GM19043 (cell line): Measurements from ENCODE around the gene RAB11FIP3.
"Not testable (repeated sequence)": the region's sequence is repeated elsewhere in the genome, so short reads cannot be mapped to it uniquely, and the experiment has no call there.

Source experiments
- ATAC-seq: cut with Tn5 transposase; IDR thresholded peaks from one replicate; pipeline ENCODE4 v1.9.1; 2021; ENCODE audit warnings: low read depth; ENCODE audit not compliant: unreplicated experiment

RAB11FIP3 gene

DNA sequence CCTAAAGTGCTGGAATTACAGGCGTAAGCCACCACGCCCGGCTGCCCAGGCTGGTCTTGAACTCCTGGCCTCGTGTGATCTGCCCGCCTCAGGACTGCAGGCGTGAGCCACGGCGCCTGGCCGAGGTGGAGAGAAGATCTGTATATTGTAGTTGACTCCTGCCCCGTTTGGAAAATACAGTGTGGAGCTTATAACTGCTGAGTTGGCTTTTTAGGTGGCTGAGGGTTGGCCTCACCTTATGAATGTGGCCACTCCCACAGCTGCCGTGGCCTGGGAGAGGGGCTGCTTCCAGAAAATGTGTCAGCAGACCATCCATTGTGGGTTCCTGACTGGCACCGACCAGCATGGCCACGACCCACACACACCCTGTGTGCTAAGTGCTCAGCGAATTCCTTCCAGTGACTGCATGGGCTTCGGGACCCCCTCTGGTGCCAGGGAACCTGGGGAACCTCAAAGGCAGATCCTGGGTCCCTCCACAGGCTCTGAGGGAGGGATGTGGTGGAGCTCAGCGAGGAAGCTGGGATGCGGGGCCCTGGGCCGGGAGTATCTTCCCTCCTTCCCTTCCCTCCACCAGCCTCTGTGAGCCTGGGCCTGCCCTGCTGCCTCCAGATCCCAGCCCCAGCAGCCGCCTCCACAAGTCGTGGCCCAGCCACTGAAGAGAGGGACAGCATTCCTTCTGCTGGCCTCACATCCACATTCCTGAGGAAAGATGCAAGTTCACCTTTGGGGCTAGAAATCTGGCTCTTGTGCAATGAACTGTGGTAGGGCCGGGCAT, 10.9 kb upstream of the RAB11FIP3 start:
- ATAC-seq, result no peak

DNA sequence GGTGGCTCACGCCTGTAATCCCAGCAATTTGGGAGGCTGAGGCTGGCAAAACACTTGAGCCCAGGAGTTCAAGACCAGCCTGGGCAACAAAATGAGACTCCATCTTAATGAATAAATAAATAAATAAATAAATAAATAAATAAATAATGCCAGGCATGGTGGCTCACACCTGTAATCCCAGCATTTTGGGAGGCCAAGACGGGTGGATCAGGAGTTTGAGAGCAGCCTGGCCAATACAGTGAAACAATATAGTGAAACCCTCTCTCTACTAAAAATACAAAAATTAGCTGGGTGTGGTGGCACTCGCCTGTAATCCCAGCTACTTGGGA, 10.3 kb upstream of the RAB11FIP3 start:
- not testable (repeated sequence) for ATAC-seq

DNA sequence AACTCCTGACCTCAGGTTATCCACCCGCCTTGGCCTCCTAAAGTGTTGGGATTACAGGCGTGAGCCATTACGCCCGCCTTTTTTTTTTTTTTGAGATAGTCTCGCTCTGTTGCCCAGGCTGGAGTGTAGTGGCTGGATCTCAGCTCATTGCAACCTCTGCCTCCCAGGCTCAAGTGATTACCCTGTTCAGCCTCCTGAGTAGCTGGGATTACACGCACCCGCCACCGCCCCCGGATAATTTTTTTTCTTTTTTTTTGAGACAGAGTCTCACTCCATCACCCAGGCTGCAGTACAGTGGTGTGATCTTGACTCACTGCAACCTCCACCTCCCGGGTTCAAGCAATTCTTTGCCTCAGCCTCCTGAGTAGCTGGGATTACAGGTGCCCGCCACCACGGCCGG, 3.3 kb upstream of the RAB11FIP3 start:
- ATAC-seq, result not testable (repeated sequence)

DNA sequence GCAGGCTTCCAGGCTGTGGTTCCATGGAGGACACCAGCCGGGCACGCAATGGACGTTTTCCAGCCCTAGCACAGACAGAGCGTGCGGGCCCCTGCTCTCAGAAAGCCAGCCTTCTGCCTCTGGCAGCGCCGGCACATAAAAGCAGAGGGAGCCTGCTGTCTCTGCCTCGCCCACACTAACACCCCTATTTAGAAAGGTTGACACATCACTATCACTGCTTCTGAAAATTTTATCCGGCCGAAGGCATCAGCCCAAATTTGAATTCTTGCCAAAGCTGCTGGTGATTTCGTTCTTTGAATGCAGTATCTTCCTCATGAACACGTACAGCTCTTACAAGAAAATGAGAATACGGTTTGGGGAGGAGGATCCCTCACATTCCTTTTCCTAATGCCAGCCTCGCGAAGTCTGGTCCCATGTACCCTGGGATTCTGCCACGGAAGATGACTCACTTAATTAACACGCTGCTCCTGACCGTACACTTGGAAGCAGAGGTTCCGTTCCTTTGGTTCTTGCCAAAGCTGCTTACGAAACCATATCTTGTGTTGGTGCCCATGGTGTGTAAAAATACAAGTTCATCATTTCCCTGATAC, 1.3 kb upstream of the RAB11FIP3 start:
- no peak for ATAC-seq

DNA sequence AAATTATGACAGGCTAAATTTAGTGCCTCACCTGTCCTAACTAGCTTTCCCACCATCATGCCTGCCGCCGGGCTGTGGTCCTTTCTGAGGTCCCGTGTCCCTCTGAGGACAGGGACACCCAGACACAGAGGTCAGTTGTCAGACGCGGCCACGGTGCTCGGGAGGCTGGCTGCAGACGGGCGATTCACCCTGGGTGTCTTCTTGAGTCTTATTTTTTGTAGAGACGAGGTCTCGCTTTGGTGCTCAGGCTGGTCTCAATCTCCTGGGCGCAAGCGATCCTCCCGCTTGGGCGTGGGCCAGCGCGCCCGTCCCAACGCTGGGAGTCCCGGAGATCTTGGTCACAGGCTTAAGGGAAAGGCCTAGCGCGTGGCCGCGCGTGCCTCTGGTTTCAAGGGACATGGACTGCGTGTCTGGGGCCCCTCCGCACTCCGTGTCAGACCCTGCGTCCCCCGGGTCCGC, 797 bp upstream of the RAB11FIP3 start:
- no peak for ATAC-seq

DNA sequence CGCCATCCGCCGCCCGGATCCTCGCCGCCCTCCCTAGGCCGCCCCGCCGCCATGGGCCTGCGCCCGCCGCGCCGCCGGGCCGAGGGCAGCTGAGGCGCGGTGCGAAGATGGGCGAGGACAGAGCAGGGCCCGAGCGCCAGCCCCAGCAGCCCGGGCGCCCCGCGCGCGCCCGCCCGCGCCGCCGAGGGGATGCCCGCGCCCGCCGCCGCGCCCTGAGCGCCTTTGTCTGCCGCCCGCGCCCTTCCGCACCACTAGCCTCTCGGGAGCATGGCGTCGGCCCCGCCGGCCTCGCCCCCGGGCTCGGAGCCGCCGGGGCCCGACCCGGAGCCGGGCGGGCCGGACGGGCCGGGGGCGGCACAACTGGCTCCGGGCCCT, 278 bp downstream of the RAB11FIP3 start:
- peak; percentile 31 for ATAC-seq

DNA sequence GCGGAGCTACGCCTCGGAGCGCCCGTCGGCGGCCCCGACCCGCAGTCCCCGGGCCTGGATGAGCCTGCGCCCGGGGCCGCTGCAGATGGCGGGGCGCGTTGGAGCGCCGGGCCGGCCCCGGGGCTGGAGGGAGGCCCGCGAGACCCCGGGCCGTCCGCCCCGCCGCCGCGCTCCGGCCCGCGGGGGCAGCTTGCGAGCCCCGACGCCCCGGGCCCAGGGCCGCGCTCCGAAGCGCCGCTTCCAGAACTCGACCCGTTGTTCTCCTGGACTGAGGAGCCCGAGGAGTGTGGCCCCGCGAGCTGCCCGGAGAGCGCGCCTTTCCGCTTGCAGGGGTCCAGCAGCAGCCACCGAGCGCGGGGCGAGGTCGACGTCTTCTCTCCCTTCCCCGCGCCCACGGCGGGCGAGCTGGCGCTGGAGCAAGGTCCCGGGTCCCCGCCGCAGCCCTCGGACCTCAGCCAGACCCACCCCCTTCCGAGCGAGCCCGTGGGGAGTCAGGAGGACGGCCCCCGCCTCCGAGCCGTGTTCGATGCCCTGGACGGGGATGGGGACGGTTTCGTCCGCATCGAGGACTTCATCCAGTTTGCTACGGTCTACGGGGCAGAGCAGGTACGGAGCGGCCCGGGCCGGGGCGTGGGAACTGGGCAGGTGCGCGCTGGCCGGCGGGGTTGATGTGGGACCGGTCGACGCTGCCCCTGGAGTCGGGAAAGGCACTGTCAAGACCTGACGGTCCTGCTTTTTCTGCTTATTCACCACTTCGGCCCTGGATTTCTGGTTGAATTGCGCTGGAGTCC, 861 bp downstream of the RAB11FIP3 start:
- no peak for ATAC-seq

DNA sequence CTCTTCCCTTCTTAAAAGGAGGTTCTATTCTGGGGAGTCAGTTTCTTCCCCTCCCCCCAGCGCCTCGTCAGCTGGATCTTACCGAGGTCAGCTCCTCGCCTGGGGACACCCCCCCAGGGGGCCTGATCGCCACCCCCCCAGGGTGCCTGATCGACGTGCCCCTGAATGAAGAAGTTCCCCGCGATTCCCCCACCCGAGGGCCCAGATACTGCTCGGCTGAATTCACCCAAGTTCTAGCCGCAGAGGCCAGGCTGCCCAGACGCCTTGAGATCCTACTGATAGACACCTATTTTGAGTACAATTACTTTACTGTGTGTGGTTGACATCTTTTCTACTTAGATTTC, 1.4 kb downstream of the RAB11FIP3 start:
- no peak for ATAC-seq

DNA sequence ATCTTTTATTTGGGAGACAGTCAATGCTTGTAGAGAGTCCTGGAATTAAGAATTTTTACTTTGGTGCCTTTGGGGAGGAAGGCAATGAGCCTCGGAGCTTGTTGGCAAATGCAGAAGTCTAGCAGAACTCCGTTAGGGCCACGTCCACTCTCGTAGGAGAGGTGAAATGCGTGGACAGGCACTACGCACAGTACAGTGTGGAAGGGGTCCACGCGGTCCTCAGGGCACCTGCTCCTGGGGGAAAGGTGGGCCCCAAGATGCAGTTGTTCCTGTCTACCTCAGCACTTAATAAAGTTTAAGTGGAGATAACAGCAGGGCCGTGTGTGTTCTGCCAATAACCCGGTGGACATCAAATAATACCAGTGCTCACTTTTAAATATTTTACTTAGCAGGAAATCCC, 1.8 kb downstream of the RAB11FIP3 start:
- ATAC-seq, result no peak

DNA sequence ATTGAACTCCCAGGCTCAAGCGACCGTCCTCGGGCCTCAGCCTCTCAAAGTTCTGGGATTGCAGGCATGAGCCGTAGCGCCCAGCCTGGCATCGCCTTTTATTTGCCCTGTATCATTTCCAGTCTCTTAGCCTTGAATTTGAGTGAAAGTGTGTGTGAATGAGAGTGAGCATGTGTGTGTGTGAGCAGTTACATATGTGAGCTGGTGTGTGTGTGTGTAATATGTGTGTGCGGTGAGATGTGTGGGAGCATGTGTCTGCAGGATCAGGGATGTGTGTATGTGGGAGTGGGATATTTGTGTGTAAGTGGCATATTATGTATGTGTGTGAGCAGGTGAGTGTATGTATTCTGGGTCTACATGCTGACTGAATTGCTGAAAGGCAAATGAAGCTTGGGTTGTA, 5.5 kb downstream of the RAB11FIP3 start:
- no peak for ATAC-seq

DNA sequence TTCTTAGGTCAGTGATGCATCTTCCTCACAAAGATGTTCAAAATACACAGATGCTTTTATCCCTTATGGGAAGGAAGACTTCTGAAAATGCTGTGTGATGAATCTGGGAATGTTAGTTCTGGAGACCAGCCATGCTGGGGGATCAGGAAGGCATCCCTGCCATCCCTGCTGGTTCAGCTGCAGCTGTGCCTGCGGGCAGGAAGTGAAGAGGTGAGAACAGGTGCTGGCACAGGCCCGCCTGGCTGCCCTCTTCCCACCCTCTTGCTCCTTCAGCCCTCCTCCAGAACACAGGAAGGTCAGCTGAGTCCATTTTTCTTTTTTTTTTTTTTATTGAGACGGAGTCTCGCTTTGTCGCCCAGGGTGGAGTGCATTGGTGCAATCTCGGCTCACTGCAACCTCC, 15.2 kb downstream of the RAB11FIP3 start:
- no peak for ATAC-seq

DNA sequence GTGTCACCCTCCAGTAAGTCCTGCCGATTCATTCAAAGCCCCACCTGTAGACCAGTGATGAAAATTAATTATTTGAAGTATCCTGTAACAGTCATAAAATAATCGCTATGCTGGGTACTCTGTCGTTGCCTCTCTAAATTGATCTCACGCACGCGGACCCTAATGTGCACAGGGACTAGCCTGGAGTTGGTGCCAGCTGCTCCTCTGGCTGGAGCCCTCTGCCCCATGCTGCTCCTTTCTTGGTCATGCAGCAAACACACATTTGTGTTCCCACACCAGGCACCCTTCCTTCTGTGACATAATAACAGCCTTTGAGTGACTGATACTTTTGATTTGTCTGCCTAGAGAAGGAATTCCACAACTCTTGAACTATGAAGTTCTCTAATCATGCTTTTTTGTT, 16.0 kb downstream of the RAB11FIP3 start:
- ATAC-seq, result no peak

DNA sequence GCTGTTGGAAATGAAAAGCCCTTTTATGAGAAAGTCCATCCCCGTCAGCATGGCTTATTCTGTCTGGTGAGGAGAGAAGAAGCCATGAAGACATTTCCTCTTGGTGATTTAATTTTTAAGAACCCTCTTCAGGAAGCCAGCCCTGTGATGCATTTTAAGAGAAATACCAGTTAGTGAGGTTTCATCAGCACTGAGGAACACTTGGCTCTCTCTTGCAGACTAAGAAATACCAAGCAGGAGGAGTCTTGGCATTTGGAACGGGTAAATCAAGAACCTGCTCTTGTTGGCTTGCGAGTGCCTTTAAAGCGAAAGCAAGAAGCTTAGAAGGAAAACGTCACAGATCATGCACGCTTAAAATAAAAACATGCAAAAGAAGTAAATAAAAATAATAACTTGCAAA, 17.5 kb downstream of the RAB11FIP3 start:
- no peak for ATAC-seq

DNA sequence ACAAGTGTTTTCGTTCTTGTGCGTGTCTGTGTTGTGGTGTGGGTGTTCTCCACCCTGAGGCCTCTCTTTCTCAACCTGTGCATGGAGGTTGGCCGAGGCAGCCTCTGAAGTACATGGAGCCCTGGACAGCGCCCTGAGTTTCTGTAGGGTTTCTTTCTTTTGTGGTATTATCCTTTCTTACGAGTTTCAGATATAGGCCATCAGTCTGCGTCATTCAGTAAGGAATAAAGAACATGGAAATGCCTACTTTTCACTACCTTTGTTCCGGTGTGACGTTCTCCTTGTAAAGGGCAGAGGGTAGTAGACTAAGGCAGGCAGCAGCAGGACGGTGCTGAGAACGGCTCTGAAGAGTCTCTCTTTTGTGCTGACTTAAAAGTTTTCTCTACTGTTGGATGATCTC, 18.6 kb downstream of the RAB11FIP3 start:
- ATAC-seq, result no peak

DNA sequence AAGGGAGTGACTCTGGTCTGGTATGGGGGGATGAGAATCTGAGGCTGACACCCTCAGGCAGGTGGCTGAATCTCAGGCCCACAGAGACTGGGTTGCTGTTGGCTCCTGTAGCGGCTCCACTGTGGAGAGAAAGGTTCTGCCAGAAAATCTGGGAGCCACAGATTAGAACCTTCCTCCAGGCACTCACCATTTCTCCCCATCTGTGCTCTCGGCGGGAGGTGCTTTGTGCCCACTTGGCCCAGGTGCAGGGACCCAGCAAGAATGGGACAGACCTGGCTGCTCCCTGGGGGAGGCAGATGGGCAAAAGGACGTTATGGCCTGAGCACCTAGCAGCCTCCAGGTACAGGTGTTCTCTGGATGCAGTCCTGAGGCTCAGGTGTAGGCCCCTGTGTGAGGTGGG, 20.1 kb downstream of the RAB11FIP3 start:
- no peak for ATAC-seq

DNA sequence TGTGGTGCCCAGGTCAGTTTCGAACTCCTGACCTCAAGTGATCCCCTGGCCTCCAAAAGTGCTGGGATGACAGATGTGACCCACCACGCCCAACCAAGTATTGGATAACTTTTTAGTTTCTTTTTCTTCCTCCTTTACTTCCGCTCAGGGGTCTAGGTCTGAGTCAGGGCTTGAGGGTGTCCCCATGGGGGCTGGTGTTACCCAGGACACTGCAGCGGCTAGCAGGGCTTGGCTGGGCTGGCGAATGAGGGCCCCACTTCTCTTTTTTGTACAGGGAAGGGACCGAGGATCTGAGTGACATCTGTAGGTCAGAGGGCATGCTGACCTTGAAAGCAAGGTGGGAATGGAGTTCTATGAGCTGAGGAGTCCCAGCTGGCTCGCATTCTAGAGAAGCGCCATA, 24.9 kb downstream of the RAB11FIP3 start:
- no peak for ATAC-seq

DNA sequence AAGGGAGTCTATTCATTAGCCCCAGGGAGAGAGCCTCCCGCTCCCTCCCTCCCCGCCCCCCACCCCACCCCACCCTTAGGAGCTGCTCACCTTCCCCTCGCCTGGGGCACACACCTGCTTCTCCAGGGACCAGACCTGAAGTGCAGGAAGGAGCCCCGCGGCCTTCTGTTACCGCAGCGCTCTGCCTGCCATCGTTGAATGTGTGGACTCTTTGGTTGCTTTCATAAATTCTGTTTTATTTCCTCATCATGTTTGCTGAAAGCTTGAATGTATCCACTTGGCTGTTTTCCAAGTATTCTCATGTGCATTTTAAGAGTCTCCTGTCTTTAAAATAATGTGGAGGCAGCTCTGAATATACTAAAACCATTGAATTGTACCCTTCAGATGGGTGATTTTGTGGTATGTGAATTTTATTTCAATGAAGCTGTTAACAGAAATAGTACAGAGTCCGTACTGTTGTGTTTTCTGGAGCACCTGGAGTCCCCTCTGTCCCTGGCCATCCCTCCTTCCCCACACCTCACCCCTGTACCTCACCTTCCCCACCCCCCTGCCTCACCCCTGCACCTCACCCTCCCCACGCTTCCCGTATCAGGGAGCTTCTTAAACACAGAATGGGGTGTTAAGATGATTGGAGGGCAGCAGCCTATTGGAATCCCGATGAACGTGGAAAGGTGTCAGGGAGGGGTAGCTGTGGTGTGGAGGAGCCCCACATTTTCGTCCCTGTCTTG, 25.5 kb downstream of the RAB11FIP3 start:
- ATAC-seq, result no peak

DNA sequence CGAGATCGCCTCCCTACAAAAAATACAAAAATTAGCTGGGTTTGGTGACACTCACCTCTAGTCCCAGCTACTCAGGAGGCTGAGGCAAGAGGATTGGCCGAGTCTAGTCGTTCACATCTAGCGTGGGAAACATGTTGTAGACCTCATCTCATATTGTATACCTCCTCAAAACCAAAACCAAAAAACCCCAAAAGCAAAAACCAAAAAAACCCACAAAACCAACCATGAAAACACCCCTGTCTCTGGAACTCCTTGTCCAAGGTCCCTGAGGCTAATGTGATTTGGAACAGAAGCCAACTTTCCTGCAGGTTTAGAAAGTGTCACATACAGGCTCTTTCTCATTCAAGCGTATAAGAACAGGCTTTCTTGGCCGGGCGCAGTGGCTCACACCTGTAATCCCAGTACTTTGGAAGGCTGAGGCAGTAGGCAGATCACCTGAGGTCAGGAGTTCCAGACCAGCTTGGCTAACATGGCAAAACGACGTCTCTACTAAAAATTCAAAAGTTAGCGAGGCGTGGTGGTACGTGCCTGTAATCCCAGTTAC, 29.0 kb downstream of the RAB11FIP3 start:
- no peak for ATAC-seq

DNA sequence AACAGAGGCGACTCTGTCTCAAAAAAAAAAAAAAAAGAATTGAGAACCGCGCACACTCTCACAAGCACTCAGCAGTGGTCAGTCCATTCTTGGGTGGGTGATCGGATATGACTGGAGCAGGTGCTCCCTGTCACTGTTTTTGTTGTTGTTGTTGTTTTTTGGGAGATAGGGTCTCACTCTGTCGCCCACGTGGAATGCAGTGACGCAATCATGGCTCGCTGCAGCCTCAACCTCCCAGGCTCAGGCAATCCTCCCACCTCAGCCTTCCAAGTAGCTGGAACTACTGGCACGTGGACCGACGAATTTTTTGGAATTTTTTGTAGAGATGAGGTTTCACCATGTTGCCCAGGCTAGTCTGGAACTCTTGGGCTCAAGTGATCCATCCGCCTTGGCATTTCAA, 30.0 kb downstream of the RAB11FIP3 start:
- ATAC-seq, result no peak

DNA sequence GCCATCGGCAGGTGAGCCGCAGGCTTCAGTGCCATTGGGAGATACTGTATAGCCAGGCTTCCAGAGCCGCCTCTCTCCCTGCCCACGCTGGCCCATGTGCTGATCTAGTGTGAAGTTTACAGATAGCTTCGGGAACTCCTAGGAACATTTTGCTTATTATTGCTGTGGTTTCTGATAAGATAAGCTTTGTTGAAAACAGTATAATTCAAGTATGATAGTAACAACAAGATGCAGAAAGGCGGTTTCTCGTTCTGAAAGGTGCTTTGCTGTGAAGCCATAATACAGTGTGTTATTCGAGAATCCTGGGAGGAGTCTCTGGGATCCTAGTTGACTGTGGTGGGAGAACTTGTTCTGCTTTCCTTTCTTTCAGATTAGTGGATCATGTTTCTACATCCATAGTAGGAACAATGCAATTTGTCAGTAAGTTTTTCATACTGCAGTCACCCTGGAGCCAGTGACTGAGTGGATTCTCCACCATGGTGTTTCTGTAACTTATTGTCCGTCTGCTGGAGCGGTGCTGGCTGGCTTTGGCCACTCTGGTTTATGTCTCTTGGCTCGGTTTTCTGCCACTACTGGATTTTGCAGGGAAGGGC, 31.5 kb downstream of the RAB11FIP3 start:
- no peak for ATAC-seq
